ENCODE results near the gene ZBTB17.
A peak's percentile ranks its signal among the peaks of the same experiment; 100 is the strongest.

The ZBTB17 gene

GRCh38 chr1:16012590-16013219 lies 36.8 kb upstream of the ZBTB17 start:
- Histone ChIP-seq H3K27ac (no peak overlapping the region), H3K4me3 (ENCODE audit: low read depth, low read length) (no peak overlapping the region), H3K9me3 (ENCODE audit: severe bottlenecking) (no peaks in the 10 kb centered on the region), H3K27me3 (ENCODE audit: insufficient read depth, low read depth, severe bottlenecking) (no peaks in the 10 kb centered on the region), H3K36me3 (no peaks in the 10 kb centered on the region)
- TF ChIP-seq CTCF (IDR thresholded peaks at IDR 0.05; ENCODE audit: low read depth, low read length), result no peak
- no peak for DNase-seq

- Histone ChIP-seq H3K9me3 (ENCODE audit: severe bottlenecking) (no peaks in the 10 kb centered on the region), H3K27ac (no peak overlapping the region), H3K36me3 (no peaks in the 10 kb centered on the region), H3K27me3 (ENCODE audit: insufficient read depth, low read depth, severe bottlenecking) (no peaks in the 10 kb centered on the region), H3K4me3 (ENCODE audit: low read depth, low read length) (no peak overlapping the region)
- no peak for DNase-seq
- no peak for TF ChIP-seq CTCF (IDR thresholded peaks at IDR 0.05; ENCODE audit: low read depth, low read length)
Measured at GRCh38 chr1:16011936-16012589, 36.2 kb upstream of the ZBTB17 start.

GRCh38 chr1:16010837-16011236 lies 34.9 kb upstream of the ZBTB17 start:
- Histone ChIP-seq H3K27me3 (ENCODE audit: insufficient read depth, low read depth, severe bottlenecking) (no peaks in the 10 kb centered on the region), H3K36me3 (no peaks in the 10 kb centered on the region), H3K9me3 (ENCODE audit: severe bottlenecking) (no peaks in the 10 kb centered on the region), H3K4me3 (ENCODE audit: low read depth, low read length) (no peak overlapping the region), H3K27ac (no peak overlapping the region)
- DNase-seq, result no peak
- no peak for TF ChIP-seq CTCF (IDR thresholded peaks at IDR 0.05; ENCODE audit: low read depth, low read length)

GRCh38 chr1:16009678-16010077 lies 33.8 kb upstream of the ZBTB17 start:
- H3K36me3 ChIP-seq, result no peaks in the 10 kb centered on the region
- no peak for TF ChIP-seq CTCF (IDR thresholded peaks at IDR 0.05; ENCODE audit: low read depth, low read length)
- H3K27ac ChIP-seq, result no peak overlapping the region
- no peak for DNase-seq
- H3K9me3 ChIP-seq (ENCODE audit: severe bottlenecking), result no peaks in the 10 kb centered on the region
- H3K4me3 ChIP-seq (ENCODE audit: low read depth, low read length), result no peak overlapping the region
- H3K27me3 ChIP-seq (ENCODE audit: insufficient read depth, low read depth, severe bottlenecking), result no peaks in the 10 kb centered on the region

GRCh38 chr1:16009030-16009460 lies 33.1 kb upstream of the ZBTB17 start:
- DNase-seq, result peak; percentile 87
- no peaks in the 10 kb centered on the region for H3K36me3 ChIP-seq
- no peaks in the 10 kb centered on the region for H3K9me3 ChIP-seq (ENCODE audit: severe bottlenecking)
- peak; percentile 95 for TF ChIP-seq CTCF (IDR thresholded peaks at IDR 0.05; ENCODE audit: low read depth, low read length)
- H3K27ac ChIP-seq, result no peak overlapping the region
- H3K27me3 ChIP-seq (ENCODE audit: insufficient read depth, low read depth, severe bottlenecking), result no peaks in the 10 kb centered on the region
- H3K4me3 ChIP-seq (ENCODE audit: low read depth, low read length), result no peak overlapping the region

Measured in WERI-Rb-1 (cell line).